Activated T-helper 2 cell treated with anti-CD3 and anti-CD28 coated beads, Interferon-gamma antibody, Interleukin-2, Interleukin-4, amounts not matched to agents 10 μg/mL and 5 μg/mL and 100 μg/mL, durations not matched to agents 14 hours and 24 hours and 36 hours (primary cell): Measurements from ENCODE around the gene CLSTN1. TPM values are rescaled to one million over a fixed set of nuclear protein-coding genes. Genes with fewer than 3 reads are reported as not detected.

Experiments
- DNase-seq: peaks from one replicate; pipeline ENCODE4 v3.0.0; 2021; ENCODE audit warnings: low spot score
- H3K27ac Mint-ChIP-seq: one replicate; pipeline ENCODE4 v1.8.0; 2021; ENCODE audit warnings: mixed read lengths
- H3K27me3 Mint-ChIP-seq: one replicate; pipeline ENCODE4 v1.8.0; 2021; ENCODE audit warnings: low read depth, mixed read lengths
- H3K36me3 Mint-ChIP-seq: one replicate; pipeline ENCODE4 v1.8.0; 2021; ENCODE audit warnings: low read depth, mixed read lengths
- H3K4me1 Mint-ChIP-seq: one replicate; pipeline ENCODE4 v1.8.0; 2021; ENCODE audit warnings: low read depth, mixed read lengths
- H3K4me3 Mint-ChIP-seq: one replicate; pipeline ENCODE4 v1.8.0; 2021; ENCODE audit warnings: low read depth, mild to moderate bottlenecking, moderate library complexity, mixed read lengths
- H3K9me3 Mint-ChIP-seq: one replicate; pipeline ENCODE4 v1.8.0; 2021; ENCODE audit warnings: mixed read lengths
- intact Hi-C: fragments of 100-400 bp; cut with micrococcal nuclease; formaldehyde crosslinking; loops from one replicate; pipeline ENCODE4 v1.15.1; 2023
- total RNA-seq: library from RNA; stranded (reverse); gene quantifications from 2 replicates; pipeline ENCODE4 v1.2.3, GENCODE V29; 2022

Gene CLSTN1
- total RNA-seq, 1 donor from 2014 or later = 46.5 TPM

- peaks cover 62% of the 10 kb centered on the region for H3K4me1 Mint-ChIP-seq
- peak overlapping the region; percentile 81 for H3K4me3 Mint-ChIP-seq
- intact Hi-C loops = loop anchor here (2.0 kb wide), 2 partner anchors 36 to 62 kb away; no protein-coding TSS in a partner anchor
- H3K36me3 Mint-ChIP-seq = peaks cover 48% of the 10 kb centered on the region
- H3K27ac Mint-ChIP-seq = peak overlapping the region; percentile 90
- no peaks in the 10 kb centered on the region for H3K9me3 Mint-ChIP-seq
- DNase-seq = no peak
- no peaks in the 10 kb centered on the region for H3K27me3 Mint-ChIP-seq
Observed at GRCh38 chr1:9690440-9691107, 133.2 kb downstream of the CLSTN1 start.

GRCh38 chr1:9689971-9690381, 133.8 kb downstream of the CLSTN1 start:
- intact Hi-C loops = loop anchor here (2.0 to 5.0 kb wide), 3 partner anchors 35 to 61 kb away; no protein-coding TSS in a partner anchor
- peak overlapping the region; percentile 90 for H3K27ac Mint-ChIP-seq
- peaks cover 58% of the 10 kb centered on the region for H3K4me1 Mint-ChIP-seq
- no peaks in the 10 kb centered on the region for H3K9me3 Mint-ChIP-seq
- peak overlapping the region; percentile 81 for H3K4me3 Mint-ChIP-seq
- DNase-seq = no peak
- peaks cover 43% of the 10 kb centered on the region for H3K36me3 Mint-ChIP-seq
- no peaks in the 10 kb centered on the region for H3K27me3 Mint-ChIP-seq

- intact Hi-C loops = loop anchor here (5.0 kb wide), 1 partner anchor 38 kb away; no protein-coding TSS in a partner anchor
- H3K4me1 Mint-ChIP-seq = peaks cover 57% of the 10 kb centered on the region
- no peaks in the 10 kb centered on the region for H3K27me3 Mint-ChIP-seq
- H3K4me3 Mint-ChIP-seq = peak overlapping the region; percentile 65
- peak; percentile 74 for DNase-seq
- H3K9me3 Mint-ChIP-seq = no peaks in the 10 kb centered on the region
- H3K27ac Mint-ChIP-seq = no peak overlapping the region
- peaks cover 36% of the 10 kb centered on the region for H3K36me3 Mint-ChIP-seq
Observed at GRCh38 chr1:9689011-9689706, 134.6 kb downstream of the CLSTN1 start.

GRCh38 chr1:9688599-9688998, 135.2 kb downstream of the CLSTN1 start:
- H3K4me1 Mint-ChIP-seq = peaks cover 56% of the 10 kb centered on the region
- H3K27me3 Mint-ChIP-seq = no peaks in the 10 kb centered on the region
- H3K9me3 Mint-ChIP-seq = no peaks in the 10 kb centered on the region
- intact Hi-C loops = loop anchor here (5.0 kb wide), 1 partner anchor 39 kb away; no protein-coding TSS in a partner anchor
- H3K27ac Mint-ChIP-seq = peak overlapping the region; percentile 60
- H3K4me3 Mint-ChIP-seq = peak overlapping the region; percentile 65
- no peak for DNase-seq
- peaks cover 35% of the 10 kb centered on the region for H3K36me3 Mint-ChIP-seq

- intact Hi-C loops = loop anchor here (2.0 to 5.0 kb wide), 2 partner anchors 17 to 39 kb away; no protein-coding TSS in a partner anchor
- H3K27ac Mint-ChIP-seq = peak overlapping the region; percentile 86
- H3K4me1 Mint-ChIP-seq = peaks cover 56% of the 10 kb centered on the region
- H3K9me3 Mint-ChIP-seq = no peaks in the 10 kb centered on the region
- H3K4me3 Mint-ChIP-seq = peak overlapping the region; percentile 65
- peaks cover 37% of the 10 kb centered on the region for H3K36me3 Mint-ChIP-seq
- DNase-seq = no peak
- H3K27me3 Mint-ChIP-seq = no peaks in the 10 kb centered on the region
Observed at GRCh38 chr1:9687874-9688582, 135.7 kb downstream of the CLSTN1 start.

GRCh38 chr1:9687120-9687873, 136.5 kb downstream of the CLSTN1 start:
- Mint-ChIP-seq H3K36me3 (peaks cover 31% of the 10 kb centered on the region), H3K27me3 (no peaks in the 10 kb centered on the region), H3K4me3 (peak overlapping the region; percentile 65), H3K4me1 (peaks cover 56% of the 10 kb centered on the region), H3K27ac (peak overlapping the region; percentile 86), H3K9me3 (no peaks in the 10 kb centered on the region)
- DNase-seq = peak; percentile 34
- intact Hi-C loops = loop anchor here (2.0 to 5.0 kb wide), 2 partner anchors 16 to 40 kb away; no protein-coding TSS in a partner anchor

- Mint-ChIP-seq H3K4me3 (no peak overlapping the region), H3K4me1 (peaks cover 41% of the 10 kb centered on the region), H3K27ac (peak overlapping the region; percentile 64), H3K27me3 (no peaks in the 10 kb centered on the region), H3K36me3 (peaks cover 26% of the 10 kb centered on the region), H3K9me3 (no peaks in the 10 kb centered on the region)
- intact Hi-C loops = loop anchor here (5.0 kb wide), 1 partner anchor 42 kb away; no protein-coding TSS in a partner anchor
- DNase-seq = no peak
Observed at GRCh38 chr1:9684801-9685200, 139.0 kb downstream of the CLSTN1 start.

GRCh38 chr1:9680828-9681227, 142.9 kb downstream of the CLSTN1 start:
- DNase-seq = no peak
- Mint-ChIP-seq H3K27me3 (no peaks in the 10 kb centered on the region), H3K4me1 (peaks cover 33% of the 10 kb centered on the region), H3K36me3 (peaks cover 52% of the 10 kb centered on the region), H3K9me3 (no peaks in the 10 kb centered on the region), H3K4me3 (no peak overlapping the region), H3K27ac (no peak overlapping the region)
- intact Hi-C loops = no loop called here

GRCh38 chr1:9680091-9680490, 143.7 kb downstream of the CLSTN1 start:
- DNase-seq = no peak
- Mint-ChIP-seq H3K4me3 (no peak overlapping the region), H3K27me3 (no peaks in the 10 kb centered on the region), H3K36me3 (peaks cover 53% of the 10 kb centered on the region), H3K4me1 (peaks cover 31% of the 10 kb centered on the region), H3K9me3 (no peaks in the 10 kb centered on the region), H3K27ac (no peak overlapping the region)
- intact Hi-C loops = no loop called here

Other genes starting within 250 kb of the CLSTN1 start
- 30.8 and 31.6 TPM in 2 replicates for gene TMEM201, start 235.1 kb downstream of the CLSTN1 start, total RNA-seq
- gene PIK3CD, start 172.2 kb downstream of the CLSTN1 start, total RNA-seq = 184 and 189 TPM in 2 replicates
- 7.4 and 7.5 TPM in 2 replicates for gene CTNNBIP1, start 86.3 kb upstream of the CLSTN1 start, total RNA-seq
- gene LZIC, start 119.4 kb upstream of the CLSTN1 start, total RNA-seq = 30.0 and 31.1 TPM in 2 replicates
- gene NMNAT1, start 119.5 kb upstream of the CLSTN1 start, total RNA-seq = 6.8 TPM in 2 replicates
- gene RBP7, start 173.3 kb upstream of the CLSTN1 start, total RNA-seq = not detected in 2 replicates
- 37.2 and 37.7 TPM in 2 replicates for gene UBE4B, start 209.0 kb upstream of the CLSTN1 start, total RNA-seq